Measurements from ENCODE around the gene PIGT. TPM values are rescaled to one million over a fixed set of nuclear protein-coding genes. Genes with fewer than 3 reads are reported as not detected.

The PIGT gene
- polyA plus RNA-seq, 2 of the 4 experiments (the other 2 are of a cell fraction), result 60.3 to 66.2 TPM

- Histone ChIP-seq H3K4me3 (no peak overlapping the region), H3K4me2 (no peak overlapping the region), H3K27ac (no peak overlapping the region), H3K4me1 (no peaks in the 10 kb centered on the region), H3K9me3 (peaks cover 21% of the 10 kb centered on the region)
- ATAC-seq (no peak), DNase-seq (ENCODE audit: low read depth in 1 of 2, low spot score in 1 of 2) (no peak), FAIRE-seq (no peak)
- TF ChIP-seq EHF (CRISPR knock-in tag; IDR thresholded peaks at IDR 0.05) (no peak), ELK1 (IDR thresholded peaks at IDR 0.05; ENCODE audit: low read depth, low read length) (no peak), MAFK (IDR thresholded peaks at IDR 0.05; ENCODE audit: partially characterized antibody) (no peak), PHF8 (IDR thresholded peaks at IDR 0.05; ENCODE audit: borderline replicate concordance, low read depth) (no peak), FOXS1 (CRISPR knock-in tag; IDR thresholded peaks at IDR 0.05) (no peak), ATOH8 (CRISPR knock-in tag; IDR thresholded peaks at IDR 0.05; ENCODE audit: low read depth) (no peak), BHLHE40 (IDR thresholded peaks at IDR 0.05; ENCODE audit: low read depth, low read length) (no peak), SREBF2 (IDR thresholded peaks at IDR 0.05) (no peak), RCOR1 (IDR thresholded peaks at IDR 0.05; ENCODE audit: low read depth, low read length) (no peak), HMGXB4 (CRISPR knock-in tag; IDR thresholded peaks at IDR 0.05; ENCODE audit: borderline replicate concordance) (no peak), ZNF302 (CRISPR knock-in tag; IDR thresholded peaks at IDR 0.05) (no peak), HOXA7 (CRISPR knock-in tag; IDR thresholded peaks at IDR 0.05) (no peak)
- 86% methylated on average over 1 of the region's 1 CpG for WGBS (ENCODE audit: missing lambda C conversion rate)
- CTCF ChIA-PET, result interaction anchor here (0.6 to 2.6 kb wide), 3 partner anchors 25 to 38 kb away, joined by 3 to 10 read pairs (median 3); partner anchors contain the start of gene SYS1
- POLR2A ChIA-PET, result no interaction called here
These were observed 16.9 kb upstream of the PIGT start for GRCh38 chr20:45399018-45399417.

GRCh38 chr20:45400346-45401031 is 15.5 kb upstream of the PIGT start:
- no peak overlapping the region for H3K27ac ChIP-seq
- 63% methylated on average over 6 of the region's 6 CpGs for whole genome bisulfite sequencing (ENCODE audit: missing lambda C conversion rate)
- ChIA-PET POLR2A (no interaction called here), CTCF (interaction anchor here (1.1 to 2.6 kb wide), 3 partner anchors 27 to 36 kb away, joined by 3 to 10 read pairs (median 6); no protein-coding TSS in a partner anchor)
- ATAC-seq, result no peak
- peaks cover 21% of the 10 kb centered on the region for H3K9me3 ChIP-seq
- no peak for FAIRE-seq
- no peak overlapping the region for H3K4me3 ChIP-seq
- no peak for DNase-seq (ENCODE audit: low read depth in 1 of 2, low spot score in 1 of 2)
- H3K4me1 ChIP-seq, result peaks cover 2% of the 10 kb centered on the region; the same call in 1 of the 3 replicates
- TF ChIP-seq ZFP36 (IDR thresholded peaks at IDR 0.05; ENCODE audit: borderline replicate concordance, partially characterized antibody), result no peak
- TF ChIP-seq ATOH8 (CRISPR knock-in tag; IDR thresholded peaks at IDR 0.05; ENCODE audit: low read depth), result no peak
- no peak for TF ChIP-seq HOXB13 (CRISPR knock-in tag; IDR thresholded peaks at IDR 0.05; ENCODE audit: low read depth)
- no peak for TF ChIP-seq EHF (CRISPR knock-in tag; IDR thresholded peaks at IDR 0.05)
- TF ChIP-seq HEYL (CRISPR knock-in tag; IDR thresholded peaks at IDR 0.05), result no peak
- no peak for TF ChIP-seq SMC3 (IDR thresholded peaks at IDR 0.05)
- no peak for TF ChIP-seq POLR2A (IDR thresholded peaks at IDR 0.05; ENCODE audit: low read length)
- TF ChIP-seq TP53 (CRISPR knock-in tag; IDR thresholded peaks at IDR 0.05), result no peak
- TF ChIP-seq KDM5A (IDR thresholded peaks at IDR 0.05), result no peak
- TF ChIP-seq EHMT2 (IDR thresholded peaks at IDR 0.05; ENCODE audit: low read depth), result no peak
- TF ChIP-seq CTCF (IDR thresholded peaks at IDR 0.05), result no peak
- no peak for TF ChIP-seq HOXB5 (CRISPR knock-in tag; IDR thresholded peaks at IDR 0.05)
- TF ChIP-seq BCL3 (IDR thresholded peaks at IDR 0.05), result no peak
- TF ChIP-seq RFX5 (IDR thresholded peaks at IDR 0.05), result no peak
- no peak for TF ChIP-seq REST (IDR thresholded peaks at IDR 0.05)
- H3K4me2 ChIP-seq, result no peak overlapping the region

All from A549 (cell line).